Cerebellar nuclear complex (tissue), 1 donor: ENCODE data around the gene CHCHD5.

ENCODE experiments used
- DNase-seq, 2 experiments: peaks; one replicate each; lab custom pipeline; 2025; lab: John Stamatoyannopoulos, UW

Gene CHCHD5

GRCh38 chr2:112623913-112624777, 39.7 kb downstream of the CHCHD5 start:
- no peak for DNase-seq

GRCh38 chr2:112625474-112626114, 41.2 kb downstream of the CHCHD5 start:
- DNase-seq, result no peak

- DNase-seq, result peak in 1 of 2 experiments; percentile 77
These were observed 42.2 kb downstream of the CHCHD5 start for GRCh38 chr2:112626604-112627059.

GRCh38 chr2:112627060-112628040, 42.9 kb downstream of the CHCHD5 start:
- no peak for DNase-seq

- no peak for DNase-seq
These were observed 44.8 kb downstream of the CHCHD5 start for GRCh38 chr2:112629224-112629623.

GRCh38 chr2:112629823-112630222, 45.4 kb downstream of the CHCHD5 start:
- DNase-seq, result no peak

- no peak for DNase-seq
These were observed 45.9 kb downstream of the CHCHD5 start for GRCh38 chr2:112630268-112630667.

GRCh38 chr2:112633708-112634107, 49.3 kb downstream of the CHCHD5 start:
- DNase-seq, result no peak

- no peak for DNase-seq
These were observed 49.9 kb downstream of the CHCHD5 start for GRCh38 chr2:112634153-112634873.

- DNase-seq, result no peak
These were observed 50.4 kb downstream of the CHCHD5 start for GRCh38 chr2:112634874-112635157.

- no peak for DNase-seq
These were observed 52.3 kb downstream of the CHCHD5 start for GRCh38 chr2:112636605-112637288.

- DNase-seq, result no peak
These were observed 52.9 kb downstream of the CHCHD5 start for GRCh38 chr2:112637289-112637660.
